Activated T-cell treated with anti-CD3 and anti-CD28 coated beads for 24 hours (primary cell): ENCODE data around the gene FBXO4.
"Not testable (repeated sequence)": the region's sequence is repeated elsewhere in the genome, so short reads cannot be mapped to it uniquely, and the experiment has no call there.

Experiments
- DNase-seq: peaks from one replicate; pipeline ENCODE4 v3.0.0-alpha.2; 2020; ENCODE audit warnings: low read depth

FBXO4 gene

GRCh38 chr5:41924526-41924871 is 582 bp upstream of the FBXO4 start:
- no peak for DNase-seq

- DNase-seq = peak; percentile 10
These were observed 472 bp downstream of the FBXO4 start for GRCh38 chr5:41925555-41925951.

GRCh38 chr5:41927604-41928003 is 2.5 kb downstream of the FBXO4 start:
- no peak for DNase-seq

GRCh38 chr5:41929035-41929434 is 4.0 kb downstream of the FBXO4 start:
- no peak for DNase-seq

- no peak for DNase-seq
These were observed 7.7 kb downstream of the FBXO4 start for GRCh38 chr5:41932770-41933169.

- DNase-seq = no peak
These were observed 10.5 kb downstream of the FBXO4 start for GRCh38 chr5:41935544-41935943.

GRCh38 chr5:41940641-41941040 is 15.6 kb downstream of the FBXO4 start:
- no peak for DNase-seq

- not testable (repeated sequence) for DNase-seq
These were observed 20.4 kb downstream of the FBXO4 start for GRCh38 chr5:41945332-41945955.

- DNase-seq = no peak
These were observed 26.1 kb downstream of the FBXO4 start for GRCh38 chr5:41951224-41951623.

- DNase-seq = no peak
These were observed 29.2 kb downstream of the FBXO4 start for GRCh38 chr5:41954286-41954685.

- DNase-seq = no peak
These were observed 30.4 kb downstream of the FBXO4 start for GRCh38 chr5:41955432-41956024.

- no peak for DNase-seq
These were observed 31.9 kb downstream of the FBXO4 start for GRCh38 chr5:41956943-41957342.

GRCh38 chr5:41960481-41960880 is 35.4 kb downstream of the FBXO4 start:
- DNase-seq = no peak

- DNase-seq = no peak
These were observed 36.7 kb downstream of the FBXO4 start for GRCh38 chr5:41961736-41962135.

GRCh38 chr5:41962491-41962890 is 37.4 kb downstream of the FBXO4 start:
- no peak for DNase-seq

GRCh38 chr5:41966401-41967105 is 41.5 kb downstream of the FBXO4 start:
- no peak for DNase-seq

- no peak for DNase-seq
These were observed 42.3 kb downstream of the FBXO4 start for GRCh38 chr5:41967401-41967800.

GRCh38 chr5:41968153-41968723 is 43.2 kb downstream of the FBXO4 start:
- DNase-seq = no peak

GRCh38 chr5:41973087-41973486 is 48.0 kb downstream of the FBXO4 start:
- no peak for DNase-seq

GRCh38 chr5:41973887-41974286 is 48.8 kb downstream of the FBXO4 start:
- DNase-seq = no peak

GRCh38 chr5:41978676-41979075 is 53.6 kb downstream of the FBXO4 start:
- DNase-seq = no peak

- DNase-seq = no peak
These were observed 55.3 kb downstream of the FBXO4 start for GRCh38 chr5:41980396-41980795.

GRCh38 chr5:41980870-41981269 is 55.8 kb downstream of the FBXO4 start:
- no peak for DNase-seq
